Upper lobe of right lung (tissue), 1 donor: ENCODE results near the gene ERC1. TPM values are rescaled to one million over a fixed set of nuclear protein-coding genes. Genes with fewer than 3 reads are reported as not detected.

Source experiments
- ATAC-seq: fragments of 200-7000 bp; cut with Tn5 transposase; one replicate; pipeline ENCODE4 v1.9.1; 2020; ENCODE audit warnings: mild to moderate bottlenecking, moderate library complexity
- DNase-seq: peaks from one replicate; pipeline ENCODE4 v3.0.0-alpha.2; 2020
- H3K27ac ChIP-seq: fragments of 200-600 bp; one replicate; pipeline ENCODE4 v1.8.0; 2022
- H3K27me3 ChIP-seq: fragments of 200-600 bp; one replicate; pipeline ENCODE4 v1.8.0; 2022; ENCODE audit warnings: mild to moderate bottlenecking
- H3K36me3 ChIP-seq: fragments of 200-600 bp; one replicate; pipeline ENCODE4 v1.8.0; 2022
- H3K4me1 ChIP-seq: fragments of 200-600 bp; one replicate; pipeline ENCODE4 v1.8.0; 2022
- H3K4me3 ChIP-seq: fragments of 200-600 bp; one replicate; pipeline ENCODE4 v1.8.0; 2022; ENCODE audit warnings: mild to moderate bottlenecking
- H3K9me3 ChIP-seq: fragments of 200-600 bp; one replicate; pipeline ENCODE4 v1.8.0; 2022
- CTCF ChIP-seq: fragments of 200-600 bp; IDR thresholded peaks from one replicate; pipeline ENCODE4 v1.8.0; 2022; ENCODE audit warnings: antibody characterized with exemption
- intact Hi-C: fragments of 100-400 bp; cut with DNase I; formaldehyde crosslinking; loops from one replicate; pipeline ENCODE4 v1.11.0; 2022
- total RNA-seq: library from RNA; stranded (reverse); fragmentation: NEBNext Ultra II Directional; extraction: Animal tissue kit (Norgen Biotek cat#: 25700); gene quantifications from one replicate; pipeline ENCODE4 v1.2.1, GENCODE V29; 2021
- donor health status: DM: no; HTN: yes; CAD: no; lungs with severe emphysema.

Gene ERC1
- total RNA-seq, 1 donor from 2014 or later: 54.3 TPM

GRCh38 chr12:1293901-1294300 lies 302.9 kb downstream of the ERC1 start:
- Histone ChIP-seq H3K36me3 (no peaks in the 10 kb centered on the region), H3K4me3 (no peak overlapping the region), H3K27me3 (no peaks in the 10 kb centered on the region), H3K27ac (no peak overlapping the region), H3K4me1 (peaks cover 12% of the 10 kb centered on the region), H3K9me3 (no peaks in the 10 kb centered on the region)
- TF ChIP-seq CTCF: no peak
- ATAC-seq: no peak
- DNase-seq: no peak
- intact Hi-C loops: no loop called here

- Histone ChIP-seq H3K9me3 (no peaks in the 10 kb centered on the region), H3K27ac (no peak overlapping the region), H3K4me3 (no peak overlapping the region), H3K27me3 (no peaks in the 10 kb centered on the region), H3K36me3 (no peaks in the 10 kb centered on the region), H3K4me1 (no peaks in the 10 kb centered on the region)
- DNase-seq: no peak
- no peak for TF ChIP-seq CTCF
- intact Hi-C loops: no loop called here
- ATAC-seq: no peak
These were observed 306.2 kb downstream of the ERC1 start for GRCh38 chr12:1297206-1297605.

- no peak for TF ChIP-seq CTCF
- ATAC-seq (no peak), DNase-seq (no peak)
- no peak overlapping the region for H3K4me3 ChIP-seq
- H3K36me3 ChIP-seq: no peaks in the 10 kb centered on the region
- no peaks in the 10 kb centered on the region for H3K27me3 ChIP-seq
- intact Hi-C loops: no loop called here
- no peaks in the 10 kb centered on the region for H3K9me3 ChIP-seq
- no peaks in the 10 kb centered on the region for H3K4me1 ChIP-seq
- no peak overlapping the region for H3K27ac ChIP-seq
These were observed 306.7 kb downstream of the ERC1 start for GRCh38 chr12:1297639-1298175.

GRCh38 chr12:1300460-1300859 lies 309.4 kb downstream of the ERC1 start:
- ATAC-seq: no peak
- Histone ChIP-seq H3K4me3 (no peak overlapping the region), H3K27ac (no peak overlapping the region), H3K27me3 (no peaks in the 10 kb centered on the region), H3K4me1 (no peaks in the 10 kb centered on the region), H3K9me3 (no peaks in the 10 kb centered on the region), H3K36me3 (no peaks in the 10 kb centered on the region)
- TF ChIP-seq CTCF: no peak
- no peak for DNase-seq
- intact Hi-C loops: no loop called here

GRCh38 chr12:1302201-1302870 lies 311.3 kb downstream of the ERC1 start:
- TF ChIP-seq CTCF: no peak
- no peaks in the 10 kb centered on the region for H3K27me3 ChIP-seq
- no peaks in the 10 kb centered on the region for H3K36me3 ChIP-seq
- H3K4me1 ChIP-seq: no peaks in the 10 kb centered on the region
- no peak overlapping the region for H3K4me3 ChIP-seq
- no peak overlapping the region for H3K27ac ChIP-seq
- intact Hi-C loops: no loop called here
- H3K9me3 ChIP-seq: no peaks in the 10 kb centered on the region
- DNase-seq (no peak), ATAC-seq (no peak)
